Measurements from ENCODE around the gene SPATA21. TPM values are rescaled to one million over a fixed set of nuclear protein-coding genes. Genes with fewer than 3 reads are reported as not detected.
"Not testable (repeated sequence)": the region's sequence is repeated elsewhere in the genome, so short reads cannot be mapped to it uniquely, and the experiment has no call there.

The SPATA21 gene
- total and polyA plus RNA-seq, 4 donors = 0.08 to 0.42 TPM; not detected in 2

DNA sequence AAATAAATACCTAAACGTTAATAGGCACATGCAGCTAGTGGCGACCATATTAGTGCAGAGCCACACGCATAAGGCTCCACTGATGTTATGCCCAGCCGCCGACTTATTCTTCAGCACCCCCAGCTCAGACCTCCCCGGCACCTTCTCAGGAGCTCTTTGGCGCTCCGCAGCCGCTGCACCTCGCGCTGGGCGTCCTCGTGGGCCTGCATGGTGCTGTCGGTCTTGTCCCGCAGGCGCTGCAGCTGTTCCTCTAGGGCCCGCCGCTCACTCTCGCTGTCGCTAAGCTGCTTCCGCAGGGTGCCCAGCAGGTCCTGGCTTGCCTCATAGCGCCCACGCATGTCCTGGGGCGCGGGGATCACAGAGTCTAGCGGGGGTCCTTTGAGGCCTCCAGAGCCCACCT is 45.9 kb upstream of the SPATA21 start:
- H3K27me3 ChIP-seq (ENCODE audit: control insufficient read depth in 4 of 4, insufficient read depth in 4 of 4, low read length in 3 of 4); H3K27ac ChIP-seq (ENCODE audit: low read depth in 1 of 2, low read length in 2 of 2); H3K4me1 ChIP-seq (ENCODE audit: control insufficient read depth in 4 of 4, insufficient read depth in 4 of 4, low read length in 3 of 4); H3K4me3 ChIP-seq (ENCODE audit: low read depth in 1 of 3, low read length in 3 of 3); H3K9me3 ChIP-seq (ENCODE audit: control insufficient read depth in 4 of 4, low read length in 3 of 4); DNase-seq (ENCODE audit: low spot score); H3K9ac ChIP-seq (ENCODE audit: low read depth in 1 of 2, low read length in 2 of 2); H3K36me3 ChIP-seq (ENCODE audit: control insufficient read depth in 4 of 4, insufficient read depth in 3 of 4, low read depth in 1 of 4, low read length in 3 of 4): not testable (repeated sequence)
- 99% methylated on average over 26 of the region's 26 CpGs for WGBS

DNA sequence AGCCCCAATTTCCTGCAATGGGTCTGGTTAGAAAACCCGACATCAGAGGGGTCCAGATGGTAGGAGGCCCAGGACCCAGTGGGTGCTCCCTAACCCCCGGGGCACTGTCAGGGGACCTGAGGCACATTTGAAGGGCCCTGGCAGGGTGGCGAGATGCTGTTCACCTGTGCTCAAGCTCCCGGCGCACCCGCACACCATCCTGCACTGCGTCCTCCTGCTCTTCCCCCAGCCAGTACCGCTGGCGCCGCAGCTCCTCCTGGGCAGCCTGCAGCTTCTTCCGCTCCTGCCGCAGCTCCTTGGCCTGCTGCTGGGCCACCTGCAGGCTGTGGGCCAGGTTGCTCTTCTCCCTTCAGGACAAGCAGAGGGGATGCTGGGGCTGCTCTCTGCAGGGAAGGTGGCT is 40.9 kb upstream of the SPATA21 start:
- H3K27ac ChIP-seq (ENCODE audit: low read depth in 1 of 2, low read length in 2 of 2) = no peak overlapping the region

DNA sequence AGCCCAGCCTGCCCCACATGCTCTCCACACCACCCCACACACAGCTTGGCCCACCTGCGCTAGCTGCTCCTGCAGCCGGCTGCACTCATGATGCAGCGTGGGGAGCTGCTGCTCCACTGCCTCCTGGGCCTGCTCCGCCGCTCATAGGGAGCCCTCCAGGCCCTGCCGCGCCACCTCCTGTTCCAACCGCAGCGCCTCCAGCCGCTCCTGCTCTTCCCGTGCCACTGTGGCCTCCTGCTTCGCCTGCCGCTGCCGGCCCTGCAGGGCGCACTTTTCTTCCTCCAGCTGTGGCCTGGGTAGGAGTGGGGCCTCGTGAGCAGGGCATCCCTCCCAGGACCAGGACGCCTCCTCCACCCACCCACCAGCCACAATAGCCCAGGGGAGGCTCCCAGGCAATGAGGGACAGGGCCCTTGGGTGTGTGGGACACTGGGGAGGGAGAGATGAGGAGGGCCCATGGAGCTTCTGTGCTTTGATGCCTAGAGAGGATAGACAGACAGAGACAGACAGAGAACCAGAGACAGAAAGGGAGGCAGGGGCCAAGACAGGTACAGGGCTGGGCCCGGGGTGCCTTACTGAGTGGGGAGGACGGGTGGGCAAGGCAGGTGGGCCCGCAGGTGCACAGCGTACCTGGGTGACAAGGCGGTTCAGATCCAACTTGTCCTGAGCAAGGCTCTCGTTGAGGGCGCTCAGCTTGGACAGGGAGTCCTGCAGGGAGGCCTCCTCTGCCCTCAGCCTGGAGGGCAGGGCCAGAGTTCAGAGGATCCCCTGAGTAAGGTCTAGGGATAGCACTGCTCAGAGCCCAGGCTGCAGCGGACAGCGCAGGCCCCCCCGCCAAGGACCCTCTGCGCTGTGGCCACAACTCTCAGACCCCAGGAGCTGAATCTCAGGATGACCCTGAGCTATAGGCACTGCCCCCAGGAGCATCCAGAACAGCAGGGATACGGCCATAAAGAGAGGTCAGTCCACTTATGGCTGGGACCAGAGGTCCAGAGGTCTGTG is 38.8 kb upstream of the SPATA21 start:
- H3K4me1 ChIP-seq (ENCODE audit: control insufficient read depth in 4 of 4, insufficient read depth in 4 of 4, low read length in 3 of 4); H3K9me3 ChIP-seq (ENCODE audit: control insufficient read depth in 4 of 4, low read length in 3 of 4); H3K9ac ChIP-seq (ENCODE audit: low read depth in 1 of 2, low read length in 2 of 2); DNase-seq (ENCODE audit: low spot score); H3K27ac ChIP-seq (ENCODE audit: low read depth in 1 of 2, low read length in 2 of 2); H3K4me3 ChIP-seq (ENCODE audit: low read depth in 1 of 3, low read length in 3 of 3); H3K27me3 ChIP-seq (ENCODE audit: control insufficient read depth in 4 of 4, insufficient read depth in 4 of 4, low read length in 3 of 4); H3K36me3 ChIP-seq (ENCODE audit: control insufficient read depth in 4 of 4, insufficient read depth in 3 of 4, low read depth in 1 of 4, low read length in 3 of 4): not testable (repeated sequence)
- 97% methylated on average over 29 of the region's 29 CpGs for WGBS

More for the DNA sequence above, 40.9 kb upstream of the SPATA21 start:
- no peaks in the 10 kb centered on the region for H3K4me1 ChIP-seq (ENCODE audit: control insufficient read depth in 4 of 4, insufficient read depth in 4 of 4, low read length in 3 of 4)
- no peak for DNase-seq (ENCODE audit: low spot score)
- WGBS = 96% methylated on average over 12 of the region's 12 CpGs
- TF ChIP-seq FOXA2 (IDR thresholded peaks at IDR 0.05) (no peak), ATF3 (IDR thresholded peaks at IDR 0.05) (no peak), EGR1 (IDR thresholded peaks at IDR 0.05; ENCODE audit: low read depth in 2 of 2) (no peak), GABPA (IDR thresholded peaks at IDR 0.05 in 1 of 2, conservative IDR thresholded peaks at IDR 0.05 in 1 of 2) (no peak), SP1 (IDR thresholded peaks at IDR 0.05) (no peak), MAX (IDR thresholded peaks at IDR 0.05) (no peak), CTCF (IDR thresholded peaks at IDR 0.05; ENCODE audit: low read depth, low read length, missing input control) (no peak), JUND (IDR thresholded peaks at IDR 0.05) (no peak), HNF4G (IDR thresholded peaks at IDR 0.05) (no peak), REST (IDR thresholded peaks at IDR 0.05) (no peak), RXRA (IDR thresholded peaks at IDR 0.05) (no peak), TAF1 (conservative IDR thresholded peaks at IDR 0.05) (no peak)
- no peak overlapping the region for H3K4me3 ChIP-seq (ENCODE audit: low read depth in 1 of 3, low read length in 3 of 3)
- H3K9me3 ChIP-seq (ENCODE audit: control insufficient read depth in 4 of 4, low read length in 3 of 4) = no peaks in the 10 kb centered on the region
- H3K27me3 ChIP-seq (ENCODE audit: control insufficient read depth in 4 of 4, insufficient read depth in 4 of 4, low read length in 3 of 4) = no peaks in the 10 kb centered on the region
- peaks cover 0 to 10% (median 6%) of the 10 kb centered on the region in 4 donors for H3K36me3 ChIP-seq (ENCODE audit: control insufficient read depth in 4 of 4, insufficient read depth in 3 of 4, low read depth in 1 of 4, low read length in 3 of 4)
- no peak overlapping the region for H3K9ac ChIP-seq (ENCODE audit: low read depth in 1 of 2, low read length in 2 of 2)

DNA sequence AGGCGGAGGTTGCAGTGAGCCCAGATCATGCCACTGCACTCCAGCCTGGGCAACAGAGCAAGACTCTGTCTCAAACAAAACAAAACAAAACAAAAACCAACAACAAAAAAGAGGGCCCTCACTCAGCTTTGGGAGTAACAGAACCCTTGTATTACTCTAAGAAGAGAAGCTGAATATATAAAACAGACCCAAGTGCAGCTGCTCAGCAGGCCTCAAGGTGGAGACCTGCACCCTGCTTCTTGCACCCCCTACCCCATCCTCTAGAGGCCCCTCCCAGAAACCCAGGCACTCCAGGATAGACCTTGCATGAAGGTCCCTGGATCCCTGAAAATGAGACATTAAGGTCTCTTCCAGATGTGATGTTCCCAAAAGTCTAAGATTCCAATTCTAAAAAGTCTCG is 37.7 kb upstream of the SPATA21 start:
- H3K9me3 ChIP-seq (ENCODE audit: control insufficient read depth in 4 of 4, low read length in 3 of 4); DNase-seq (ENCODE audit: low spot score); H3K9ac ChIP-seq (ENCODE audit: low read depth in 1 of 2, low read length in 2 of 2); H3K36me3 ChIP-seq (ENCODE audit: control insufficient read depth in 4 of 4, insufficient read depth in 3 of 4, low read depth in 1 of 4, low read length in 3 of 4); H3K4me1 ChIP-seq (ENCODE audit: control insufficient read depth in 4 of 4, insufficient read depth in 4 of 4, low read length in 3 of 4); H3K27ac ChIP-seq (ENCODE audit: low read depth in 1 of 2, low read length in 2 of 2); H3K4me3 ChIP-seq (ENCODE audit: low read depth in 1 of 3, low read length in 3 of 3); H3K27me3 ChIP-seq (ENCODE audit: control insufficient read depth in 4 of 4, insufficient read depth in 4 of 4, low read length in 3 of 4): not testable (repeated sequence)
- WGBS = 97% methylated on average over 2 of the region's 2 CpGs
